Endothelial cell of umbilical vein (primary cell): ENCODE data around the gene FBL. TPM values are rescaled to one million over a fixed set of nuclear protein-coding genes. Genes with fewer than 3 reads are reported as not detected.

ENCODE experiments used
- BruUV-seq: library from RNA; stranded (reverse); fragments of 400-500 nt; replicated peaks from 2 replicates; lab custom pipeline; 2021; lab: Mats Ljungman, UMichigan
- CTCF ChIA-PET: fragments of 300-600, 350-600 bp; sonication (Branson Sonifier 250); formaldehyde crosslinking; loops from one replicate; lab custom pipeline; 2021; ENCODE audit warnings: antibody characterized with exemption, inconsistent platforms; lab: Charles Lee
- POLR2A ChIA-PET: fragments of 300-600, 350-600 bp; sonication (Branson Sonifier 250); formaldehyde crosslinking; loops from one replicate; lab custom pipeline; 2021; ENCODE audit warnings: antibody characterized with exemption, inconsistent platforms; lab: Charles Lee
- DNase-seq: peaks from one replicate; pipeline ENCODE4 v3.0.0-alpha.2; 2011; ENCODE audit warnings: low read depth, low spot score
- FAIRE-seq: peaks from 2 replicates; lab custom pipeline; 2011; peaks lifted over from hg19 to GRCh38; lab: Jason Lieb, UNC
- H2AFZ ChIP-seq: 2 replicates; pipeline ENCODE4 v1.6.0; 2012; ENCODE audit warnings: low read depth, low read length, control low read depth, inconsistent platforms
- H3K27ac ChIP-seq: 2 replicates; pipeline ENCODE4 v1.5.1; 2011; ENCODE audit warnings: low read depth, mild to moderate bottlenecking, control low read depth, low read length, moderate library complexity; ENCODE audit not compliant: insufficient read depth
- H3K27me3 ChIP-seq, 2 experiments: 2 replicates each; pipeline versions ENCODE4 v1.6.0 to v1.6.1; 2011; ENCODE audit warnings: low read length in 2 of 2, mixed read lengths in 1 of 2; ENCODE audit not compliant: control insufficient read depth in 2 of 2, insufficient read depth in 2 of 2
- H3K36me3 ChIP-seq, 2 experiments: 2 replicates in 1 of 2; 3 replicates in 1 of 2; pipeline ENCODE4 v1.5.1; 2011; ENCODE audit warnings: low read length in 2 of 2, mild to moderate bottlenecking in 1 of 2, moderate library complexity in 1 of 2; ENCODE audit not compliant: control insufficient read depth in 2 of 2, insufficient read depth in 2 of 2; ENCODE audit errors: extremely low read depth in 1 of 2
- H3K4me1 ChIP-seq: 3 replicates; pipeline ENCODE4 v1.5.1; 2011; ENCODE audit warnings: mild to moderate bottlenecking, low read length; ENCODE audit not compliant: control insufficient read depth, insufficient read depth; ENCODE audit errors: extremely low read depth
- H3K4me2 ChIP-seq: 2 replicates; pipeline ENCODE4 v1.6.1; 2011; ENCODE audit warnings: low read length, control low read depth, mixed read lengths; ENCODE audit not compliant: insufficient read depth
- H3K4me3 ChIP-seq, 3 experiments: fragments of 200-600 bp in 1 of 3; sonication (generic), shearing (Covaris generic) in 1 of 3; replicated peaks in 1 of 3; 2 replicates each; pipeline ENCODE4 v1.5.1; 2011 to 2016; ENCODE audit warnings: control low read depth in 3 of 3, low read length in 3 of 3, mild to moderate bottlenecking in 2 of 3, inconsistent platforms in 1 of 3, low read depth in 1 of 3, moderate library complexity in 1 of 3; ENCODE audit not compliant: insufficient read depth in 1 of 3
- H3K79me2 ChIP-seq: 2 replicates; pipeline ENCODE4 v1.6.0; 2012; ENCODE audit warnings: low read length, inconsistent platforms; ENCODE audit not compliant: control insufficient read depth, insufficient read depth
- H3K9ac ChIP-seq: replicated peaks from 2 replicates; pipeline ENCODE3; 2011; ENCODE audit warnings: low read length, control low read depth; ENCODE audit not compliant: insufficient read depth; ENCODE audit errors: extremely low read depth
- H3K9me1 ChIP-seq: replicated peaks from 3 replicates; pipeline ENCODE4 v1.6.0; 2011; ENCODE audit warnings: mild to moderate bottlenecking, low read length; ENCODE audit not compliant: control insufficient read depth, insufficient read depth; ENCODE audit errors: extremely low read depth
- H3K9me3 ChIP-seq: replicated peaks from 2 replicates; pipeline ENCODE4 v1.5.1; 2012; ENCODE audit warnings: low read length, inconsistent platforms; ENCODE audit not compliant: control insufficient read depth, insufficient read depth
- H4K20me1 ChIP-seq: replicated peaks from 2 replicates; pipeline ENCODE3; 2011; ENCODE audit warnings: mild to moderate bottlenecking, low read length; ENCODE audit not compliant: control insufficient read depth, insufficient read depth; ENCODE audit errors: extremely low read depth
- EZH2 ChIP-seq: IDR thresholded peaks from 2 replicates; pipeline ENCODE4 v1.6.1; 2012; ENCODE audit warnings: borderline replicate concordance, low read depth, mild to moderate bottlenecking, moderate library complexity, low read length, inconsistent platforms; ENCODE audit not compliant: severe bottlenecking
- FOS ChIP-seq: IDR thresholded peaks from 2 replicates; pipeline ENCODE4 v1.6.1; 2011; ENCODE audit warnings: mild to moderate bottlenecking, low read length, moderate library complexity, borderline replicate concordance; ENCODE audit not compliant: insufficient read depth
- GATA2 ChIP-seq: IDR thresholded peaks from 2 replicates; pipeline ENCODE4 v1.7.0; 2011; ENCODE audit warnings: low read depth, mild to moderate bottlenecking, moderate library complexity, mixed read lengths, low read length; ENCODE audit not compliant: insufficient read length, insufficient read depth
- JUN ChIP-seq: IDR thresholded peaks from 2 replicates; pipeline ENCODE4 v1.6.1; 2011; ENCODE audit warnings: borderline replicate concordance, low read depth; ENCODE audit not compliant: insufficient read length, insufficient read depth
- MYC ChIP-seq: IDR thresholded peaks from one replicate; pipeline ENCODE4 v1.6.1; 2011; ENCODE audit warnings: mild to moderate bottlenecking, low read depth, low read length
- POLR2A ChIP-seq: IDR thresholded peaks from 2 replicates; pipeline ENCODE4 v1.6.1; 2012; ENCODE audit warnings: low read depth, mild to moderate bottlenecking, control low read depth, low read length
- POLR2AphosphoS5 ChIP-seq: IDR thresholded peaks from 2 replicates; pipeline ENCODE4 v1.6.1; 2012; ENCODE audit warnings: low read depth, mild to moderate bottlenecking, control low read depth, low read length, moderate library complexity; ENCODE audit not compliant: insufficient read depth
- dilution Hi-C: fragments of 300-500 bp; cut with MboI; formaldehyde crosslinking; loops from one replicate; pipeline ENCODE4 v1.15.0; 2019; ENCODE audit warnings: low sequenced_read_pairs; ENCODE audit not compliant: extremely low pct_ligation_motif_present
- intact Hi-C: fragments of 100-400 bp; cut with micrococcal nuclease; formaldehyde crosslinking; loops from one replicate; pipeline ENCODE4 v1.10.0; 2022
- polyA plus RNA-seq, 4 experiments: library from polyadenylated mRNA; depleted of rRNA in 3 of 4; stranded (reverse) in 3 of 4; unstranded in 1 of 4; fragments of >200 nt; gene quantifications; 2 replicates each; pipeline versions ENCODE4 v1.2.1 to v1.2.3, GENCODE V29; 2011 to 2012; ENCODE audit warnings: missing spikeins in 1 of 4
- total RNA-seq: library from RNA; stranded (reverse); gene quantifications from 2 replicates; pipeline ENCODE4 v1.2.3, GENCODE V29; 2021
- TF ChIP-seq, protein P1 (sequence below), 2 donors: IDR thresholded peaks; 1 replicate in 1 of 2; 2 replicates in 1 of 2; pipeline ENCODE4 v1.5.1; 2011; ENCODE audit warnings: low read length in 2 of 2, mild to moderate bottlenecking in 2 of 2, moderate library complexity in 2 of 2, control low read depth in 1 of 2, inconsistent platforms in 1 of 2, low read depth in 1 of 2; ENCODE audit not compliant: insufficient read depth in 1 of 2; ENCODE audit errors: extremely low read depth in 1 of 2
- TF ChIP-seq, protein P2 (sequence below): IDR thresholded peaks from 2 replicates; pipeline ENCODE4 v1.6.1; 2011; ENCODE audit not compliant: insufficient read depth, insufficient read length

FBL gene
- total and polyA plus RNA-seq, 2 donors (not counting 3 experiments of a cell fraction or from before 2014, with no cell fraction given) = 271 to 473 TPM

DNA sequence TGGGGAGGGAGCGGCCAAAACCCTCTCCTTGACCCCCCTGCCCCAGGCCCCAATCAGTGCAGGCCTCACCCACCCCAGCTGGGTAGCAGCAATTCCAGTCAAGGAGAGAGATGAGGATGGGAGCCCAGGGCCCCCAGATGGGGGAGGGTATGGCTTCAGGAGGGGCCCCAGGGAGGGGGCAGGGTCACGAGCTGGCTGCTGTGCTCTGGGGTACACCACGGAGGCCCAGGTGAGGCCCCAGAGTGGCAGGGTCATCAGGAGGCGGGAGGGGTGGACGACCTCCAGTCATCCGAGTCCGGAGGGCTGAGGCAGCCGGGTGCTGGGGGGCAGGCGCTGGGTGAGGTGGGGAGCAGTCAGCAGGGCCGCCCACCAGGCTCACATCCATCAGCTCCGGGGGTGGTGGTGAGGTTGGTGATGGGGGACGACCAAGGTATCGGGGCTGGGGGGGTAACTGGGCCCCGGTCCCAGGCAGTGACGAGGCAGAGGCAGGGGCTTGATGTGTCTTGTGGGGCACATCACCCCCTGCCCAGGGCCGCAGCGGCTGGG is 20.6 kb downstream of the FBL start:
- H3K9me3 ChIP-seq = no peaks in the 10 kb centered on the region
- dilution Hi-C loops (no loop called here), intact Hi-C loops (no loop called here)
- H3K27me3 ChIP-seq = no peaks in the 10 kb centered on the region
- no TSS peak for BruUV-seq
- no peak overlapping the region for H2AFZ ChIP-seq
- H3K4me3 ChIP-seq = no peak overlapping the region
- peaks cover 4 to 32% of the 10 kb centered on the region in 2 experiments for H3K36me3 ChIP-seq
- H3K4me1 ChIP-seq = peaks cover 11% of the 10 kb centered on the region
- POLR2A ChIA-PET = interaction anchor here (1.4 kb wide), 1 partner anchor 8 kb away, joined by 6 read pairs; the partner anchor contains the start of gene DYRK1B
- TF ChIP-seq MYC (no peak), GATA2 (no peak), EZH2 (no peak), POLR2AphosphoS5 (no peak), JUN (no peak), FOS (no peak), POLR2A (no peak)
- TF ChIP-seq, protein P1, sequence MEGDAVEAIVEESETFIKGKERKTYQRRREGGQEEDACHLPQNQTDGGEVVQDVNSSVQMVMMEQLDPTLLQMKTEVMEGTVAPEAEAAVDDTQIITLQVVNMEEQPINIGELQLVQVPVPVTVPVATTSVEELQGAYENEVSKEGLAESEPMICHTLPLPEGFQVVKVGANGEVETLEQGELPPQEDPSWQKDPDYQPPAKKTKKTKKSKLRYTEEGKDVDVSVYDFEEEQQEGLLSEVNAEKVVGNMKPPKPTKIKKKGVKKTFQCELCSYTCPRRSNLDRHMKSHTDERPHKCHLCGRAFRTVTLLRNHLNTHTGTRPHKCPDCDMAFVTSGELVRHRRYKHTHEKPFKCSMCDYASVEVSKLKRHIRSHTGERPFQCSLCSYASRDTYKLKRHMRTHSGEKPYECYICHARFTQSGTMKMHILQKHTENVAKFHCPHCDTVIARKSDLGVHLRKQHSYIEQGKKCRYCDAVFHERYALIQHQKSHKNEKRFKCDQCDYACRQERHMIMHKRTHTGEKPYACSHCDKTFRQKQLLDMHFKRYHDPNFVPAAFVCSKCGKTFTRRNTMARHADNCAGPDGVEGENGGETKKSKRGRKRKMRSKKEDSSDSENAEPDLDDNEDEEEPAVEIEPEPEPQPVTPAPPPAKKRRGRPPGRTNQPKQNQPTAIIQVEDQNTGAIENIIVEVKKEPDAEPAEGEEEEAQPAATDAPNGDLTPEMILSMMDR (IDR thresholded peaks at IDR 0.05; ENCODE audit: extremely low read depth in 1 of 2, insufficient read depth in 1 of 2, low read depth in 1 of 2, low read length in 2 of 2) = no peak
- TF ChIP-seq, protein P2, sequence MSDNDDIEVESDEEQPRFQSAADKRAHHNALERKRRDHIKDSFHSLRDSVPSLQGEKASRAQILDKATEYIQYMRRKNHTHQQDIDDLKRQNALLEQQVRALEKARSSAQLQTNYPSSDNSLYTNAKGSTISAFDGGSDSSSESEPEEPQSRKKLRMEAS = no peak
- FAIRE-seq = no peak
- CTCF ChIA-PET = no interaction called here
- no peak overlapping the region for H3K9ac ChIP-seq
- no peaks in the 10 kb centered on the region for H3K9me1 ChIP-seq
- H3K27ac ChIP-seq = no peak overlapping the region
- no peaks in the 10 kb centered on the region for H4K20me1 ChIP-seq
- no peak for DNase-seq
- H3K4me2 ChIP-seq = no peak overlapping the region
- no peaks in the 10 kb centered on the region for H3K79me2 ChIP-seq
